Measurements from ENCODE around the gene MAPRE3.

The MAPRE3 gene

GRCh38 chr2:26950246-26950645 lies 20.2 kb upstream of the MAPRE3 start:
- DNase-seq (ENCODE audit: low read depth, low spot score), result no peak

GRCh38 chr2:26951236-26951635 lies 19.2 kb upstream of the MAPRE3 start:
- no peak for DNase-seq (ENCODE audit: low read depth, low spot score)

GRCh38 chr2:26952374-26952773 lies 18.1 kb upstream of the MAPRE3 start:
- no peak for DNase-seq (ENCODE audit: low read depth, low spot score)

- no peak for DNase-seq (ENCODE audit: low read depth, low spot score)
These were observed 16.3 kb upstream of the MAPRE3 start for GRCh38 chr2:26954135-26954534.

GRCh38 chr2:26957041-26957440 lies 13.4 kb upstream of the MAPRE3 start:
- no peak for DNase-seq (ENCODE audit: low read depth, low spot score)

GRCh38 chr2:26957534-26957933 lies 12.9 kb upstream of the MAPRE3 start:
- no peak for DNase-seq (ENCODE audit: low read depth, low spot score)

GRCh38 chr2:26959331-26959730 lies 11.1 kb upstream of the MAPRE3 start:
- DNase-seq (ENCODE audit: low read depth, low spot score), result no peak

- DNase-seq (ENCODE audit: low read depth, low spot score), result no peak
These were observed 5.8 kb upstream of the MAPRE3 start for GRCh38 chr2:26964446-26965130.

- DNase-seq (ENCODE audit: low read depth, low spot score), result no peak
These were observed 2.4 kb upstream of the MAPRE3 start for GRCh38 chr2:26968001-26968400.

GRCh38 chr2:26969077-26969844 lies 1.2 kb upstream of the MAPRE3 start:
- no peak for DNase-seq (ENCODE audit: low read depth, low spot score)

- DNase-seq (ENCODE audit: low read depth, low spot score), result no peak
These were observed 641 bp downstream of the MAPRE3 start for GRCh38 chr2:26970928-26971627.

- no peak for DNase-seq (ENCODE audit: low read depth, low spot score)
These were observed 1.7 kb downstream of the MAPRE3 start for GRCh38 chr2:26971911-26972786.

- no peak for DNase-seq (ENCODE audit: low read depth, low spot score)
These were observed 3.9 kb downstream of the MAPRE3 start for GRCh38 chr2:26974352-26974751.

- DNase-seq (ENCODE audit: low read depth, low spot score), result no peak
These were observed 4.7 kb downstream of the MAPRE3 start for GRCh38 chr2:26975102-26975501.

- DNase-seq (ENCODE audit: low read depth, low spot score), result no peak
These were observed 5.2 kb downstream of the MAPRE3 start for GRCh38 chr2:26975656-26976055.

GRCh38 chr2:26976237-26976636 lies 5.8 kb downstream of the MAPRE3 start:
- DNase-seq (ENCODE audit: low read depth, low spot score), result no peak

- no peak for DNase-seq (ENCODE audit: low read depth, low spot score)
These were observed 6.6 kb downstream of the MAPRE3 start for GRCh38 chr2:26977012-26977411.

GRCh38 chr2:26978061-26978596 lies 7.7 kb downstream of the MAPRE3 start:
- DNase-seq (ENCODE audit: low read depth, low spot score), result no peak

- DNase-seq (ENCODE audit: low read depth, low spot score), result no peak
These were observed 9.3 kb downstream of the MAPRE3 start for GRCh38 chr2:26979741-26980140.

GRCh38 chr2:26980971-26981370 lies 10.5 kb downstream of the MAPRE3 start:
- DNase-seq (ENCODE audit: low read depth, low spot score), result no peak

GRCh38 chr2:26982102-26982742 lies 11.8 kb downstream of the MAPRE3 start:
- DNase-seq (ENCODE audit: low read depth, low spot score), result no peak
